DMS153 treated with DMSO at 0.1 percent for 48 hours (cell line): ENCODE data around the gene MYMX.
"Not testable (repeated sequence)": the region's sequence is repeated elsewhere in the genome, so short reads cannot be mapped to it uniquely, and the experiment has no call there.

Experiments
- DNase-seq: peaks from one replicate; lab custom pipeline; 2025; ENCODE audit not compliant: unreplicated experiment; lab: John Stamatoyannopoulos, UW

Gene MYMX

DNA sequence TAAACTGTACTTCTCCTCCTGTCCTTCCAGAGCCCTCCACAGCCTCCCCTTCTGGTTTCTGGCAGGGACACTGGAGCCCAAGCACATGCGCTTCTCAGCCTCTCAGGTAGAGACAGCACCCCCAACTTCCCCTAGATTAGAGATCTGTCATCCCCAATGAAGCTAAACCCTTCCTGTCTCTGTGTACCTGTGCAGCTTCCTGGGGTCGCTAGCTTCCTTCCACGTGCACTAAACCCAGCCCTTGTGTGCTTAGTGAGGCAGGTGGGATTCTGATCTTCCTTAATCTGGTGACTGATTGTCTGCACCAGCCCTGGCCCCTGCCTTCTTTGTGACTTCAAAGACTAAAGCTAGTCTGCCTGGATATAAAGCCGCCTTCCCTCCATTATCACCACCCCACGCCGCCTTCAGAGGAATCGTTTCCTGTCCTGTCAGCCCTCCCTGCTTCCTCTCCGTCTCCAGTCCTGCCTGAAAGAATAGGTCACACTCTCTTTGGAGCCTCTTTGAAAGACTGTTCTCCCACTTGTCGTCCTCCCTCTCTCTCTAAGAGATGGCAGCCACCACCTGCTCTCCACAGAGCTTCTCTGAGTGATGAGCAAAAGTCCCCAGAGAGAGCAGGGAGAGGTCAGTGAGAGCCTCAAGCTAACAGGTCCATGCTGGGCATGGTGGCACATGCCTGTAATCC is 30.6 kb upstream of the MYMX start:
- no peak for DNase-seq

DNA sequence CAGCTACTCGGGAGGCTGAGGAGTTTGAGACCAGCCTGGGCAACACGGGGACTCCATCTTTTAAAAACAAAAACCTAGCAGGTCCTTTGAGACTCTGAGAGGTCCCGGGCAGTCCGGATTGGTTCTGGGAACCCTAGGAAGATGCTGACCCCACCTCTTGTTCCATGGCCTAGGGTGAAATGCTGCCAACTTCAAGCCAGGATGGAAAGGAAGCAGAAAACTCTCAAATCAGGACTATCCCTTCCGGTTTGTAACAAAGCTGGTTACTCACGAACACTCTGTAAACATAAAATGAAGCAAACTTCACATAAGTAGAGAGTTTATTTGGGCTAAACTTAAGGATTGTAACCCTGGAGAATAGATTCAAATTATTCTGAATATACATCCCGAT is 30.1 kb upstream of the MYMX start:
- no peak for DNase-seq

DNA sequence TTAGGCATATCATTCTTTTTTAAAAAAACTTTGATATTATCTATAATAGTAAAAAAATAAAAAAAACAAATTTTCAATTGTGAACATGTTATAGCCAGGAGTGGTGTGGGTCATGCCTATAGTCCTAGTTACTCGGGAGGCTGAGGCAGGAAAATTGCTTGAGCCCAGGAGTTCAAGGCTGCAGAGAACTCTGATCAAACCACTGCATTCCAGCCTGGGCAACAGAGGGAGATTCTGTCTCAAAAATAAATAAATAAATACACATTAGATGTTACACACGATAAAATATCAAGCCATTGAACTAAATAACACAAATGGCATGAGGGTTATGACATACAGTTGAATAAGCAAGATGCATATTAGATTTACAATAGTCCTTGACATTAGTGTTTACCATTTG is 27.9 kb upstream of the MYMX start:
- no peak for DNase-seq

DNA sequence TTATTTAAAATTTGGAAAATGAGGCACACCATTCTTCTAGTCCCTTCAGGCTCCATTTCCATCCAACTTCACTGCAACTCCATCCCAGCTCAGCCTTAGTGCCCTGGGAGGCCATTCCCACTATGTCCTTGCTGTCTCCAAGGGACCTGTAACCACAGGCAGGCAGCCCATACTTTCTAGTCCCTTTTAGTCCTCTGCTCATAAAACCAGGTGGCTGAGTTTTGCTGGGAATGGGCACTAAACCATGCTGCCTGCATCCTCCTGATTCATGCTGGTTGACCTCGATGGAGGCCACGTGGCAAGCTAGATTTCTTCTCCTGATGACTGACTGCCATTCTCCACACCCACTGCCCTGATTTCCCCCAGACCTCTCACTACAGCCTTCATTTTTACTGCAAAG is 27.5 kb upstream of the MYMX start:
- no peak for DNase-seq

DNA sequence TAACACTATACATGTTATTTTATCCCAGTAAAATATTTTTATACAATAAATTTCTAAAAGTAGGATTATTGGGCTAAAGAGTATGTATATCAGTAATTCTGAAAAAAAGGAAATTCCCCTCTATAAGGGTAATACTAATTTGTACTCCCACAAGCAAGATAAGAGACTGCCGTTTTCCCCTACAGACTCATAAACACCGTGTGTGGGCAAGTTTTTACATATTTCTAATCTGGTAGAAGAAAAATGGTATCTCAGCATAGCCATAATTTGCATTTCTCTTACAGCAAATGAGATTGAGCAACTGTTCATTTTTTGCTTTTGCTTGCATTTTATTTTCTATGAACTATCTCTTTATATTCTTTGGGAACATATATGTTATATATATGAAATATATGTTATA is 26.0 kb upstream of the MYMX start:
- DNase-seq: no peak

DNA sequence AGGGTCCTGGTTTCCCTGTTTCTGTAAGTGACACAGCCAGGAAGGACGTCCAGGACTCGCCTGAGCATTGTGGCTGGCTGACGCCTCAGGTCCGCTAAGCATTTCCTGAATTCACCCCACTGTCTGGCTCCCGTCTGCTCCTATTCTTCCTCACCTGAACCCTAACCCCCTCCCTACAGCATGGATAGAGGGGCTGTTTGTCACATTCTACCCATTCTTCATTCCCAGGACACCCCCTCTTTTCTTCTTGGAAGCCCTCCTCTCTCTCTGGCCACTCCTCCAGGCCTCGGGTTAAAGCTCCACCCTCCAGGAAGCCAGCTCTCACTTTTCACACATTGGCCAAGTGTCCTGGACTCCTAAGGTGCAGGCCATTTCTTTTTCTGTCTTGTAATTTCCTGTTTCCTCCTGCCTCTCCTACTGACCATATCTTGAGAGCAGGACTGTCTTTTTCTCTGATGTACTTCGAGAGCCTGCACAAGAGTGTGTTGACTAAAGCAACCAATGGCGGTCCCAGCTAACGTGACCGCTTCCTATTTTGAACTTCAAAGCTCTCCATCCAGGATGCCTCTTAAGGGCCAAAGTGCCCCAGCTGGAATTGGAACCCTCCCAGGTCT is 24.2 kb upstream of the MYMX start:
- no peak for DNase-seq

DNA sequence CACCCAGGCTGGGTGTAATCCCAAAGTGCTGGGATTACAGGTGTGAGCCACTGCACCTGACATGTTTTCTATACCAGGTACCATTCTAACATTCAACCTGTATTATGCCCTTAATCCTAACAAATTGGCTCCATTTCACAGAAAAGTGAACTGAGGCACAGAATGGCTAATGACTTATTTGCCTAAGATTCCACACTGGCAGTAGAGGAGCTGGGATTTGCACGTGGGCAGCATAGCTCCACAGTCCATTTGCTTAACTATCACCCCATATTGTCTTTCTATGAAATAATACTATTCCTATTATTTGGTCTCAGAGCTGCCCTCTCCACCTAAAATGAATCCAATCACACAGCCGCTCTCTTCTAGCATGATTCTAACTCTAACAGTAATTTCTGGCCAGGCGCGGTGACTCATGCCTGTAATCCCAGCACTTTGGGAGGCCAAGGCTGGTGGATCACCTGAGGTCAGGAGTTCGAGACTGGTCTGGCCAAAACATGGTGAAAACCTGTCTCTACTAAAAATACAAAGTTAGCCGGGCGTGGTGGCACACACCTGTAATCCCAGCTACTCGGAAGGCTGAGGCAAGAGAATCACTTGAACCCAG is 23.3 kb upstream of the MYMX start:
- DNase-seq: no peak

DNA sequence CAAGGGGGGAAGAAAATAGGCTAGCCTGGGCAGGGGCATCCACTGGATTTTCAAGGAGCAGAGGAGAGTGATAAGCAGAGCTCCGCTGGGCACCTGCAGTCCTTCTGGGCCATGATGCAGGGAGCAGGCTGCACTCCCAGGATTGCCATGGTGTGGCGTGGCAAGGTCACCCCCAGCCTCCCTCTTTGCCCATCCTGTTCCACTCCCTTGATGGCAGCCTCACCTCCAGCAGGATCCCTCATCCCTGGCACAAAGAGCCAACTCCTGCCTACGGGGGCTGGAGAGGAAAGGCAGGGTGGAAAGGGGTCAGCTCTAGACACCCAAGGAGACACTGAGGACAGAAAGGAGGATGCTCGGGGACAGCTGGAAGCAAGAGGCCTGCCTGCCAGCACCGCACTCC is 22.4 kb upstream of the MYMX start:
- no peak for DNase-seq

DNA sequence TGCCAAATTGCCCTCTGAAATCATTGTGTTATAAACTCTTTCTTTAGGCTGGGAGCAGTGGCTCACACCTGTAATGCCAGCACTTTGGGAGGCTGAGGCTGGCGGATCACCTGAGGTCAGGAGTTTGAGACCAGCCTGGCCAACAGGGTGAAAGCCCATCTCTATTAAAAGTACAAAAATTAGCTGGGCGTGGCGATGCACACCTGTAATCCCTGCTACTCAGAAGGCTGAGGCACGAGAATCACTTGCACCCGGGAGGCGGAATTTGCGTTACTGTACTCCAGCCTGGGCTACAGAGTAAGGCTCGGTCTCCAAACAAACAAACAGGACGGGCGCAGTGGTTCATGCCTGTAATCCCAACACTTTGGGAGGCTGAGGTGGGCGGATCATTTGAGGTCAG is 20.4 kb upstream of the MYMX start:
- DNase-seq: not testable (repeated sequence)

DNA sequence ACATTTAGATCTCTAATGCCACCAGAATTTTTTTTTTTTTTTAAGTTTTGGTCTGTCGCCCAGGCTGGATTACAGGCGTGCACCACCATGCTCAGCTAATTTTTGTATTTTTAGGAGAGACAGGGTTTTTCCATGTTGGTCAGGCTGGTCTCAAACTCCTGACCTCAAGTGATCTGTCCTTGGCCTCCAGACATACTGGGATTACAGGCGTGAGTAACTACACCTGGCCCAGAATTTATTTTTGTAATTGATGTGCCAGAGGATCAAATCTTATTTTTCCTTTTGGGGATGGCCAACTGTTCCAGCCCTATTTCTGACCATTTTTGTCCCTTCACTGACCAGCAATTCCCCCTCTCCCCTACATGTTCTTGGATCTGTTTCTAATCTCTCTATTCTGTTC is 18.0 kb upstream of the MYMX start:
- no peak for DNase-seq

DNA sequence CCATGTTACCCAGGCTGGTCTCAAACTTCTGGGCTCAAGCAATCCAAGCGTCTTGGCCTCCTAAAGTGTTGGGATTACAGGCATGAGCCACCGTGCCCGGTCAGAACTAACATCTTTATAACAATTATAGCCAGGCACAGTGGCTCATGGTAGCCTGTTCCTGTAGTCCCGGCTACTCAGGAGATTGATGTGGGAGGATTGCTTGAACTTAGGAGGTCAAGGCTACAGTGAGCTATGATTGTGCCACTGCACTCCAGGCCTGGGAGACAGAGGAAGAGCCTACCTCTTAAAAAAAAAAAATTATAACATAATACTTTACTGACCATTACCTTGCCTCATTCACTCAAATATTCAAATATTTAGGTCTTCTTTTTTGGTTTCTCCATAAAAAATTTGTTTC is 16.8 kb upstream of the MYMX start:
- DNase-seq: no peak

DNA sequence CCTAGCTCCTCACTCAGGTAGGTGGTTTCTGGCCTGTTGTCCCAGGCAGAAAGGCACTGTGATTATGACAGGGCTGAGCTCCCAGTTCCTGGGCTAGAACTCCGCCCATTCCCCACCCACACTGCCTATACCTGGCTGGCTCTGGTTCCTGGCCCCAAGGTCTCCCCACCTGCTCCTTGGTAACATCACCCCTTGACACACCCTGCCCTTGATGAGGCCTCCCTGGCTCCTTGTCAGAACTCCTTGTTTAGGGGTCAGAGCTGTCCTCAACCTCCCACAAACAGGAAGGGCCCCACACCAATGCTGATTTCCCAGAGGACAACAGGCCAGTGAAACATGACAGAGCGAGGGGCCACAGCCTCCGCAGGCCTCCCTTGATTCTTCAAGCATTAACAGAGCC is 15.5 kb upstream of the MYMX start:
- no peak for DNase-seq

DNA sequence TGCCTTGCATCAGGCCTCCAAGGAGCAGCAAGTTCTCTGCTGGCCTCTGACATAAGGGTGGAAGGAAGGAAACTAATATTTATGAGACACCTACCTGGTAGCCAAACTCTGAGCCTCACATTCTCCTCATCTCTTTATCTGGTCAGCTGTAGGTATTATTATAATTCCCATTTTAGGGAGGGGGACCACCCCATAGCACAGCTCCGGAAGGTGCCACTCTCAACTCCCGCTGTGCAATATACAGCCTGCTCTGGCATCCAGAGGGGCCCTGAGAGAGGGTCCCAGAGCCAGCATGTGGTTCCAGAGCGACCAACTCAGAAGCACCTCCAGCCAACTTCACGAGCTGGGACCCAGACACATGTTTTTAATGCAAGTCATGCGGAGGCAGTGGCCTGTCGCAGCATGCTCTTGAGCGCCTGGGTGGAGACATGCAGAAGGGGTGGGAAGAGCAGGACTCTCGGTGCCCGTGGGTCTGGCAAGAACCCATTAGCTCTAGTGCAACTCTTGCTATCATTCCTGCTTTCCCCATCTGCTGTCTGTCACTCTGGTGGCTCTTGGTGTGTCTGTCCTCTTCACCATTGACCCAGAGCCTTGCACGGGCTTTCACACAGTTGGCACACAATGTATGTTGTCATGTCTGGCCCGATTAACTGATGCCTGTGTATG is 15.0 kb upstream of the MYMX start:
- no peak for DNase-seq

DNA sequence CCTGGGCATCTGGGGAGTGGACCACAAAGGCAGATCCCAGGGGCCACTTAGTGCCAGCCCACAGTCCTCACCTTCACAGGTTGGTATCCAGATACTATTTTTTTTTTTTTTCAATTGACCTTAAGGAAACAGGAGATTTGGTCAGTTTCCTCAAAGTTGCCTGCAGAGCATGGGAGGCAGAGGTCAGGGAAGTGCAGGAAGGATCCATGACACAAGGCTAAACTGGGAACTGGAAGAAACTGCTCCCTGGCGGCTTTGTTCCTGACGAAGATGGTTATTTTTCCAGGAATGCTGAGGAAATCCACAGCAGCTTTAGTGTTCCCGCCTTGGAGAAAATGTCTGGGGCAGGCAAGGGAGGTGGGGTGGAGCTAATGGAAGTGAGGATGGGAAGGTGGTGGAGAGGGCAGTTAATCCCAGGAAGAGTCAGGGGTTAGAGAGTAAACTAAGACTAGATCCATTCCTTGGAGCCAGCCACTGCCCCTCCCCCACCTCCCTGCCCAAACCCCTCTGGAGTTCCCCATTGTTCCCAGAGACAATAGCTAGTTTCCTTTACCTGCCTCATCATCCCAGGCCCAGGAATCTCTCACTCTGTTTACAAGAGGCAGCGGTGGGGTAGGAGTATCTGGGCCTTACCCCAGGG is 14.3 kb upstream of the MYMX start:
- DNase-seq: no peak

DNA sequence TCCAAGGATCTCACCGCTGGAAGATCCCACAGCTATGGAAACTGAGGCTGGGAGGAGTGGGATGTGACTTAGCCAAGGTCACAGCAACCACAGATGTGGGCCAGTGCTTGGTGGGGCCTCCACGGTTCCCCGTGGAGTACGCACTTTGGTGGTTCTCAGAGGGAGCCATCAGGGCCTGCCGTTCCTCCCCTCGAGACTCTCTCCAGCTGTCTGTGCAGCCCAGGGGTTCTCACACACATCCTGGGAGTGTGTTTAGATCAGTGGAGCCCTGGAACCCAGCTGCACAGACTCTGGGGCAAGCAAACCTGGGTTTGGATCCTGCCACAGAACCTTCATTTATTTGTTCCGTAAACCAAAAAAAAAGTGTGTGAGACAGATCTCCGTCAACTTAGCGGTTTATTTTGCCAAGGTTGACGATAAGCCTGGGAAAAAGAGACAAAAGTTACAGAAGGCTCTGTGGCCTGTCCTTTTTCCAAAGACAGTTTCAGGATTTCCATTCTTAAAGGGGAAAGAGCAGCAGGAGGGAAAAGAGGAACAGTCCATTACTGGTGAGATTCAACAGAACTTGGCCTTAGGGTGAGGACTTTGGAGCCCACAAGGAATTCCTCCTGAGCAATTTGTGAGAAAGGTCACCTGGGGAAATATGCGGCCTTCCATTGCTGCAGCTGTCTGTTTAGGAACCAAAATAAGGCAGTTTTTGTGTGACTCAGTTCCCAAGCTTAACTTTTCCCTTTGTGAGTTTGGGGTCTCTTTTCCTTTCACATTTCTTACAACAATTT is 13.6 kb upstream of the MYMX start:
- no peak for DNase-seq

DNA sequence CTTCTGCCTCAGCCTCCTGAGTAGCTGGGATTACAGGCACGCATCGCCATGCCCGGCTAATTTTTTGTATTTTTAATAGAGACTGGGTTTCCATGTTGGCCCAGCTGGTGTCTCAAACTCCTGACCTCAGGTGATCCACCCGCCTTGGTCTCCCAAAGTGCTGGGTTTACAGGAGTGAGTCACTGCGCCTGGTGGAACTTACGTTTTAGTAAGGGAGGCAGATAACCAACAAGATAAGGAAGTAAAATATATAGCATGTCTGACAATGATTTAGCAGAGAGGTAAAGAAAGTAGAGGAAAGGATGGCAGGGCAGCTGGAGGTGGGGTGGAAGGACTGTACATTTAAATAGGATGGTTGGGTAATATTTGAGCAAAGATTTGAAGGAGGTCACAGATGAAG is 12.8 kb upstream of the MYMX start:
- DNase-seq: no peak

DNA sequence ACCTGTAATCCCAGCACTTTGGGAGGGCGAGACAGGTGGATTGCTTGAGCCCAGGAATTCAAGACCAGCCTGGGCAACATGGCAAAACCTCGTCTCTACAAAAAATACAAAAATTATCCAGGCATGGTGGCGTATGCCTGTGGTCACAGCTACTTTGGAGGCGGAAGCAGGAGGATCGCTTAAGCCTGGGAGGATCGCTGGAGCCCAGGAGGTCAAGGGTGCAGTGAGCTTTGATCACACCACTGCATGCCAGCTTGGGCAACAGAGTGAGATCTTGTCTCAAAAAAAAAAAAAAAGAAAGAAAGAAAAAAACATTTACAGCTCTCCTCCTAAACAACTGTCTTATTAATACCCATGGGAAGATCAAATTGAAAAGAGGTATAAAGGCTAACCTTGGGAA is 8.8 kb upstream of the MYMX start:
- no peak for DNase-seq

DNA sequence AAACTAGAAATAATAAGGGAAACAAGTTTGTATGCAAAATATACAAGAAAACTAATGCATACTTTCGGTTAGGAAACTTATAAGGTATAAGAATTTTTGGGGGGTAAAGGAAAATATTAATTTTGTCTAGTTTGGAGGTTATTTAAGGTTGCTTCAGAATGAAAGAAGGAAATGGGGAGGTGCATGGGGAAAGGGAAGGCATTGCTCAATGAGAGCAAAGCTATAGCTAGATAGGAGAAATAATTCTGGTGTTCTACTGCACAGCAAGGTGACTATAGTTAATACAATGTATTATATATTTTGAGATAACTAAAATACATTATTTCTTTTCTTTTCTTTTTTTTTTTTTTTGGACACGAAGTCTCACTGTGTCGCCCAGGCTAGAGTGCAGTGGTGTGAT is 5.4 kb upstream of the MYMX start:
- DNase-seq: no peak

DNA sequence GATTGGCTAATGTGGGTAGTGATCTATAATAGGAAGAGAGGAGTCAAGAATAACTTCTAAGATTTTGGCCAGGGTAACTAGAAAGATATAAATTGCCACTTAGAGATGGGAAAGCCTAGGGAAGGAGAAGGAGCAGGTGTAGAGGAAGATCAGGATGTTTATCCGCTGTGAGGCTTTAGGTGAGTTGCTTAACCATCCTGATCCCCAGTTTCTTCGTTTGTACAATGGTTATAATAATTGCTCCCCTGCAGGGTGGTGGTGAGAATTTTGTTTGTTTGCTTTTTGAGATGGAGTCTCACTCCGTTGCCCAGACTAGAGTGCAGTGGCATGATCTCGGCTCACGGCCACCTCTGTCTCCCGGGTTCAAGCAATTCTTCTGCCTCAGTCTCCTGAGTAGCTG is 2.4 kb upstream of the MYMX start:
- DNase-seq: no peak

DNA sequence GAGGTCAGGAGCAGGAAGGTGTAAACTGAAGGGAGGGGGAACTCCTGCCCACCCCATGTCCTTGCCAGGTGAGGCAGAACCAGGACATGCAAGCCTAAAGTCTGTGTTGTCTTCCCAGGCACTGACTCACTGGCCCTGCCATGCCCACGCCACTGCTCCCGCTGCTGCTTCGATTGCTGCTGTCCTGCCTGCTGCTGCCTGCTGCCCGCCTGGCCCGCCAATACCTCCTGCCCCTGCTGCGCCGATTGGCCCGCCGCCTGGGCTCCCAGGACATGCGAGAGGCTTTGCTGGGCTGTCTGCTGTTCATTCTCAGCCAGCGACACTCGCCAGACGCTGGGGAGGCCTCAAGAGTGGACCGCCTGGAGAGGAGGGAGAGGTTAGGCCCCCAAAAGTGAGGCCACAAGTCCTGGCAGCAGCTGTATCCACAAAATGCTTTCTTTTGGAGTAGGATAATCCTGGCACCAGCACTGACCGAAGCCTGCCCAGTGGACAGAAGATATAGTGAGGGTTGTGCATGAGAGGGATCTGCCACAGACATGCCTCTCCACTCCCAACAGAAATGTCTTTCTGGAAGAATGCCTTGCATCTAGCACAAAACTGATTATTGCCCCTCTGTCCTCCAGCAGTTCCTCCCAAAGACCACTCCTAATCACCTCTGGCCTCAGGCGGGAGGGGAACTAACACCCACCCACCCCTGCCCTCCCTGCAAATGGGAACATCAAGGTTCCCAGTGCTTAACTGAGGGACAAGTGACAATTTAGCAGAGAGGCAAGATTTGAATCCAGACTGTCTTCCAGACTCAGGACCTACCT is 812 bp downstream of the MYMX start:
- no peak for DNase-seq
